Measurements from ENCODE around the gene PDZK1IP1.

The PDZK1IP1 gene

GRCh38 chr1:47224676-47225399 is 35.0 kb upstream of the PDZK1IP1 start:
- in situ Hi-C loops (cut with HindIII; ENCODE audit: low sequenced_read_pairs) = loop anchor here (5.0 kb wide), 1 partner anchor 97 kb away; no protein-coding TSS in a partner anchor

GRCh38 chr1:47223921-47224675 is 34.3 kb upstream of the PDZK1IP1 start:
- in situ Hi-C loops (cut with HindIII; ENCODE audit: low sequenced_read_pairs) = no loop called here

- in situ Hi-C loops (cut with HindIII; ENCODE audit: low sequenced_read_pairs) = no loop called here
These were observed 33.5 kb upstream of the PDZK1IP1 start for GRCh38 chr1:47223174-47223920.

- in situ Hi-C loops (cut with HindIII; ENCODE audit: low sequenced_read_pairs) = no loop called here
These were observed 32.6 kb upstream of the PDZK1IP1 start for GRCh38 chr1:47222476-47222875.

- in situ Hi-C loops (cut with HindIII; ENCODE audit: low sequenced_read_pairs) = no loop called here
These were observed 29.9 kb upstream of the PDZK1IP1 start for GRCh38 chr1:47219590-47220220.

GRCh38 chr1:47219001-47219400 is 29.2 kb upstream of the PDZK1IP1 start:
- in situ Hi-C loops (cut with HindIII; ENCODE audit: low sequenced_read_pairs) = no loop called here

GRCh38 chr1:47216278-47217059 is 26.6 kb upstream of the PDZK1IP1 start:
- in situ Hi-C loops (cut with HindIII; ENCODE audit: low sequenced_read_pairs) = no loop called here

- in situ Hi-C loops (cut with HindIII; ENCODE audit: low sequenced_read_pairs) = no loop called here
These were observed 25.9 kb upstream of the PDZK1IP1 start for GRCh38 chr1:47215713-47216112.

GRCh38 chr1:47214549-47214948 is 24.7 kb upstream of the PDZK1IP1 start:
- in situ Hi-C loops (cut with HindIII; ENCODE audit: low sequenced_read_pairs) = no loop called here

GRCh38 chr1:47213230-47213963 is 23.6 kb upstream of the PDZK1IP1 start:
- in situ Hi-C loops (cut with HindIII; ENCODE audit: low sequenced_read_pairs) = no loop called here

- in situ Hi-C loops (cut with HindIII; ENCODE audit: low sequenced_read_pairs) = no loop called here
These were observed 22.9 kb upstream of the PDZK1IP1 start for GRCh38 chr1:47212636-47213229.

GRCh38 chr1:47211796-47212269 is 22.0 kb upstream of the PDZK1IP1 start:
- in situ Hi-C loops (cut with HindIII; ENCODE audit: low sequenced_read_pairs) = no loop called here

- in situ Hi-C loops (cut with HindIII; ENCODE audit: low sequenced_read_pairs) = no loop called here
These were observed 20.8 kb upstream of the PDZK1IP1 start for GRCh38 chr1:47210666-47211065.

- in situ Hi-C loops (cut with HindIII; ENCODE audit: low sequenced_read_pairs) = no loop called here
These were observed 20.0 kb upstream of the PDZK1IP1 start for GRCh38 chr1:47209725-47210325.

- in situ Hi-C loops (cut with HindIII; ENCODE audit: low sequenced_read_pairs) = no loop called here
These were observed 19.3 kb upstream of the PDZK1IP1 start for GRCh38 chr1:47209091-47209490.

- in situ Hi-C loops (cut with HindIII; ENCODE audit: low sequenced_read_pairs) = no loop called here
These were observed 18.6 kb upstream of the PDZK1IP1 start for GRCh38 chr1:47208374-47208850.

- in situ Hi-C loops (cut with HindIII; ENCODE audit: low sequenced_read_pairs) = no loop called here
These were observed 18.1 kb upstream of the PDZK1IP1 start for GRCh38 chr1:47207803-47208373.

GRCh38 chr1:47205918-47206317 is 16.1 kb upstream of the PDZK1IP1 start:
- in situ Hi-C loops (cut with HindIII; ENCODE audit: low sequenced_read_pairs) = no loop called here
